ENCODE measurements around the gene MTRF1L.

The MTRF1L gene

GRCh38 chr6:153034139-153034538, 31.6 kb upstream of the MTRF1L start:
- no peak for TF ChIP-seq POLR2AphosphoS5 (IDR thresholded peaks at IDR 0.05; ENCODE audit: borderline replicate concordance, low read depth, low read length)
- TF ChIP-seq FOXP2 (optimal IDR thresholded peaks at IDR 0.05; ENCODE audit: control extremely low read depth, extremely low read length, insufficient read depth), result no peak
- Histone ChIP-seq H3K36me3 (ENCODE audit: insufficient read depth, low read length) (no peaks in the 10 kb centered on the region), H3K4me3 (no peak overlapping the region), H3K27ac (no peak overlapping the region), H3K9me3 (ENCODE audit: low read depth, low read length) (no peaks in the 10 kb centered on the region), H3K9ac (ENCODE audit: insufficient read length) (no peak overlapping the region)
- DNase-seq (ENCODE audit: low read depth, low spot score), result no peak

- Histone ChIP-seq H3K9ac (ENCODE audit: insufficient read length) (no peak overlapping the region), H3K36me3 (ENCODE audit: insufficient read depth, low read length) (no peaks in the 10 kb centered on the region), H3K27ac (no peak overlapping the region; the same call in 1 of the 2 replicates), H3K9me3 (ENCODE audit: low read depth, low read length) (no peaks in the 10 kb centered on the region), H3K4me3 (peak overlapping the region; percentile 26; the same call in 1 of the 2 replicates)
- DNase-seq (ENCODE audit: low read depth, low spot score), result peak; percentile 72
- no peak for TF ChIP-seq FOXP2 (optimal IDR thresholded peaks at IDR 0.05; ENCODE audit: control extremely low read depth, extremely low read length, insufficient read depth)
- no peak for TF ChIP-seq POLR2AphosphoS5 (IDR thresholded peaks at IDR 0.05; ENCODE audit: borderline replicate concordance, low read depth, low read length)
- TF ChIP-seq EZH2 (IDR thresholded peaks at IDR 0.05), result no peak
Measured at GRCh38 chr6:153032255-153032882, 29.9 kb upstream of the MTRF1L start.

GRCh38 chr6:153031335-153031955, 28.9 kb upstream of the MTRF1L start:
- no peak overlapping the region for H3K27ac ChIP-seq

GRCh38 chr6:153028963-153029362, 26.5 kb upstream of the MTRF1L start:
- H3K9me3 ChIP-seq (ENCODE audit: low read depth, low read length), result no peaks in the 10 kb centered on the region
- TF ChIP-seq POLR2AphosphoS5 (IDR thresholded peaks at IDR 0.05; ENCODE audit: borderline replicate concordance, low read depth, low read length) (no peak), FOXP2 (optimal IDR thresholded peaks at IDR 0.05; ENCODE audit: control extremely low read depth, extremely low read length, insufficient read depth) (no peak), EZH2 (IDR thresholded peaks at IDR 0.05) (no peak)
- no peak for DNase-seq (ENCODE audit: low read depth, low spot score)
- no peaks in the 10 kb centered on the region for H3K36me3 ChIP-seq (ENCODE audit: insufficient read depth, low read length)
- H3K27ac ChIP-seq, result no peak overlapping the region
- no peak overlapping the region for H3K9ac ChIP-seq (ENCODE audit: insufficient read length)
- H3K4me3 ChIP-seq, result no peak overlapping the region

More at GRCh38 chr6:153031335-153031955, 28.9 kb upstream of the MTRF1L start:
- H3K36me3 ChIP-seq (ENCODE audit: insufficient read depth, low read length), result no peaks in the 10 kb centered on the region
- H3K4me3 ChIP-seq, result no peak overlapping the region
- TF ChIP-seq POLR2AphosphoS5 (IDR thresholded peaks at IDR 0.05; ENCODE audit: borderline replicate concordance, low read depth, low read length) (no peak), EZH2 (IDR thresholded peaks at IDR 0.05) (no peak), FOXP2 (optimal IDR thresholded peaks at IDR 0.05; ENCODE audit: control extremely low read depth, extremely low read length, insufficient read depth) (no peak)
- H3K9me3 ChIP-seq (ENCODE audit: low read depth, low read length), result no peaks in the 10 kb centered on the region
- no peak overlapping the region for H3K9ac ChIP-seq (ENCODE audit: insufficient read length)
- DNase-seq (ENCODE audit: low read depth, low spot score), result no peak

GRCh38 chr6:153028286-153028685, 25.8 kb upstream of the MTRF1L start:
- H3K9me3 ChIP-seq (ENCODE audit: low read depth, low read length), result no peaks in the 10 kb centered on the region
- no peak overlapping the region for H3K27ac ChIP-seq
- H3K9ac ChIP-seq (ENCODE audit: insufficient read length), result no peak overlapping the region
- H3K4me3 ChIP-seq, result no peak overlapping the region
- H3K36me3 ChIP-seq (ENCODE audit: insufficient read depth, low read length), result no peaks in the 10 kb centered on the region
- DNase-seq (ENCODE audit: low read depth, low spot score), result no peak
- TF ChIP-seq EZH2 (IDR thresholded peaks at IDR 0.05) (no peak), POLR2AphosphoS5 (IDR thresholded peaks at IDR 0.05; ENCODE audit: borderline replicate concordance, low read depth, low read length) (no peak), FOXP2 (optimal IDR thresholded peaks at IDR 0.05; ENCODE audit: control extremely low read depth, extremely low read length, insufficient read depth) (no peak)

GRCh38 chr6:153027480-153027879, 25.0 kb upstream of the MTRF1L start:
- DNase-seq (ENCODE audit: low read depth, low spot score), result no peak
- no peak for TF ChIP-seq FOXP2 (optimal IDR thresholded peaks at IDR 0.05; ENCODE audit: control extremely low read depth, extremely low read length, insufficient read depth)
- TF ChIP-seq POLR2AphosphoS5 (IDR thresholded peaks at IDR 0.05; ENCODE audit: borderline replicate concordance, low read depth, low read length), result no peak
- TF ChIP-seq EZH2 (IDR thresholded peaks at IDR 0.05), result no peak
- H3K36me3 ChIP-seq (ENCODE audit: insufficient read depth, low read length), result no peaks in the 10 kb centered on the region
- no peaks in the 10 kb centered on the region for H3K9me3 ChIP-seq (ENCODE audit: low read depth, low read length)
- H3K27ac ChIP-seq, result no peak overlapping the region
- no peak overlapping the region for H3K9ac ChIP-seq (ENCODE audit: insufficient read length)
- no peak overlapping the region for H3K4me3 ChIP-seq

GRCh38 chr6:153024709-153025017, 22.2 kb upstream of the MTRF1L start:
- no peak for TF ChIP-seq EZH2 (IDR thresholded peaks at IDR 0.05)
- no peak for TF ChIP-seq POLR2AphosphoS5 (IDR thresholded peaks at IDR 0.05; ENCODE audit: borderline replicate concordance, low read depth, low read length)
- no peak for TF ChIP-seq FOXP2 (optimal IDR thresholded peaks at IDR 0.05; ENCODE audit: control extremely low read depth, extremely low read length, insufficient read depth)
- no peak overlapping the region for H3K27ac ChIP-seq
- no peak for DNase-seq (ENCODE audit: low read depth, low spot score)
- H3K9me3 ChIP-seq (ENCODE audit: low read depth, low read length), result no peaks in the 10 kb centered on the region
- no peaks in the 10 kb centered on the region for H3K36me3 ChIP-seq (ENCODE audit: insufficient read depth, low read length)
- H3K9ac ChIP-seq (ENCODE audit: insufficient read length), result no peak overlapping the region
- H3K4me3 ChIP-seq, result no peak overlapping the region

- no peak overlapping the region for H3K4me3 ChIP-seq
- H3K27ac ChIP-seq, result no peak overlapping the region
- H3K9me3 ChIP-seq (ENCODE audit: low read depth, low read length), result no peaks in the 10 kb centered on the region
- H3K36me3 ChIP-seq (ENCODE audit: insufficient read depth, low read length), result no peaks in the 10 kb centered on the region
- no peak for TF ChIP-seq FOXP2 (optimal IDR thresholded peaks at IDR 0.05; ENCODE audit: control extremely low read depth, extremely low read length, insufficient read depth)
- TF ChIP-seq POLR2AphosphoS5 (IDR thresholded peaks at IDR 0.05; ENCODE audit: borderline replicate concordance, low read depth, low read length), result no peak
- no peak for TF ChIP-seq EZH2 (IDR thresholded peaks at IDR 0.05)
- peak; percentile 20 for DNase-seq (ENCODE audit: low read depth, low spot score)
- no peak overlapping the region for H3K9ac ChIP-seq (ENCODE audit: insufficient read length)
Measured at GRCh38 chr6:153023977-153024708, 21.6 kb upstream of the MTRF1L start.
